A673 (cell line): ENCODE results near the gene COL11A1.

Source experiments
- CTCF ChIP-seq: fragments of 300-800, 200-600 bp; sonication (generic); conservative IDR thresholded peaks from 2 replicates; pipeline ENCODE4 v1.5.1; 2017; ENCODE audit warnings: low read depth, mild to moderate bottlenecking, antibody characterized with exemption, low read length, moderate library complexity, mixed read lengths
- EZH2 ChIP-seq: fragments of 200-600 bp; sonication (generic); IDR thresholded peaks from 2 replicates; pipeline ENCODE4 v1.6.1; 2017; ENCODE audit warnings: borderline replicate concordance, low read depth, mild to moderate bottlenecking, mixed read lengths, antibody characterized with exemption, low read length; ENCODE audit not compliant: poor library complexity, severe bottlenecking

- TF ChIP-seq CTCF (no peak), EZH2 (no peak)
These were observed 270.3 kb downstream of the COL11A1 start for GRCh38 chr1:102838016-102838415.
